Brain microvascular endothelial cell (primary cell): ENCODE measurements around the gene RSPH1.
"Not testable (repeated sequence)": the region's sequence is repeated elsewhere in the genome, so short reads cannot be mapped to it uniquely, and the experiment has no call there.

Experiments
- DNase-seq: peaks from one replicate; pipeline ENCODE4 v3.0.0-alpha.2; 2020
- H3K27ac ChIP-seq: fragments of 250-450 bp; sonication (Bioruptor Pico); 2 replicates; pipeline ENCODE4 v1.5.1; 2020; ENCODE audit warnings: mild to moderate bottlenecking, moderate library complexity
- H3K27me3 ChIP-seq: fragments of 250-450 bp; sonication (Bioruptor Pico); replicated peaks from 2 replicates; pipeline ENCODE4 v1.5.1; 2020; ENCODE audit warnings: mild to moderate bottlenecking
- H3K36me3 ChIP-seq: fragments of 250-450 bp; sonication (Bioruptor Pico); replicated peaks from 2 replicates; pipeline ENCODE4 v1.5.1; 2020; ENCODE audit warnings: mild to moderate bottlenecking
- H3K4me3 ChIP-seq: 2 replicates; pipeline ENCODE4 v1.5.1; 2011; ENCODE audit warnings: low read depth, mild to moderate bottlenecking, control low read depth, low read length, moderate library complexity
- CTCF ChIP-seq: IDR thresholded peaks from 2 replicates; pipeline ENCODE4 v1.5.1; 2011; ENCODE audit warnings: low read depth, mild to moderate bottlenecking, moderate library complexity, low read length, control low read depth, inconsistent platforms; ENCODE audit errors: missing control alignments
- in situ Hi-C: cut with HindIII; loops from 2 replicates; pipeline ENCODE4 v1.10.0; 2017; ENCODE audit warnings: low sequenced_read_pairs, low pct_ligation_motif_present

The RSPH1 gene

GRCh38 chr21:42474043-42474831, 21.8 kb downstream of the RSPH1 start:
- no peak overlapping the region for H3K4me3 ChIP-seq
- H3K36me3 ChIP-seq = no peaks in the 10 kb centered on the region
- in situ Hi-C loops = no loop called here
- H3K27me3 ChIP-seq = no peaks in the 10 kb centered on the region
- H3K27ac ChIP-seq = no peak overlapping the region
- TF ChIP-seq CTCF = no peak
- no peak for DNase-seq

- H3K27me3 ChIP-seq = no peaks in the 10 kb centered on the region
- in situ Hi-C loops = no loop called here
- no peak overlapping the region for H3K4me3 ChIP-seq
- H3K36me3 ChIP-seq = no peaks in the 10 kb centered on the region
- DNase-seq = no peak
- H3K27ac ChIP-seq = no peak overlapping the region
- no peak for TF ChIP-seq CTCF
These were observed 22.5 kb downstream of the RSPH1 start for GRCh38 chr21:42473498-42474042.

- Histone ChIP-seq H3K4me3 (no peak overlapping the region), H3K27me3 (no peaks in the 10 kb centered on the region), H3K36me3 (no peaks in the 10 kb centered on the region), H3K27ac (no peak overlapping the region)
- TF ChIP-seq CTCF = no peak
- in situ Hi-C loops = no loop called here
- DNase-seq = no peak
These were observed 23.5 kb downstream of the RSPH1 start for GRCh38 chr21:42472521-42472920.

- TF ChIP-seq CTCF = no peak
- H3K36me3 ChIP-seq = no peaks in the 10 kb centered on the region
- DNase-seq = no peak
These were observed 24.2 kb downstream of the RSPH1 start for GRCh38 chr21:42471716-42472330.

GRCh38 chr21:42471206-42471605, 24.8 kb downstream of the RSPH1 start:
- Histone ChIP-seq H3K27me3 (no peaks in the 10 kb centered on the region), H3K36me3 (no peaks in the 10 kb centered on the region), H3K4me3 (no peak overlapping the region), H3K27ac (no peak overlapping the region)
- in situ Hi-C loops = no loop called here
- TF ChIP-seq CTCF = no peak
- no peak for DNase-seq

More at GRCh38 chr21:42471716-42472330, 24.2 kb downstream of the RSPH1 start:
- H3K27me3 ChIP-seq = no peaks in the 10 kb centered on the region
- in situ Hi-C loops = no loop called here
- H3K27ac ChIP-seq = no peak overlapping the region
- no peak overlapping the region for H3K4me3 ChIP-seq

GRCh38 chr21:42469726-42470125, 26.3 kb downstream of the RSPH1 start:
- H3K4me3 ChIP-seq, H3K36me3 ChIP-seq, H3K27ac ChIP-seq, in situ Hi-C loops, DNase-seq, H3K27me3 ChIP-seq: not testable (repeated sequence)
